GM12878 (cell line): ENCODE measurements around the gene SLC1A7. TPM values are rescaled to one million over a fixed set of nuclear protein-coding genes. Genes with fewer than 3 reads are reported as not detected.

ENCODE experiments used
- ATAC-seq: fragments of 200-7000 bp; cut with Tn5 transposase; 3 replicates; pipeline ENCODE4 v1.9.1; 2020; ENCODE audit warnings: mild to moderate bottlenecking, moderate library complexity
- BruUV-seq: library from RNA; stranded (reverse); fragments of 400-500 nt; replicated peaks from 2 replicates; lab custom pipeline; 2021; lab: Mats Ljungman, UMichigan
- CTCF ChIA-PET: fragments of 300-600 bp; sonication (Branson Sonifier 250); formaldehyde crosslinking; extraction: SDS; loops from one replicate; lab custom pipeline; 2021; ENCODE audit warnings: inconsistent platforms; lab: Yijun Ruan, JAX
- POLR2A ChIA-PET: fragments of 350-600 bp; formaldehyde crosslinking; extraction: SDS; loops from one replicate; lab custom pipeline; 2021; ENCODE audit warnings: inconsistent platforms; lab: Charles Lee
- RAD21 ChIA-PET: fragments of 300-600 bp; sonication (Branson Sonifier 250); formaldehyde crosslinking; loops from one replicate; lab custom pipeline; 2023; ENCODE audit warnings: antibody characterized with exemption; ENCODE audit not compliant: unreplicated experiment; lab: Charles Lee
- SMC1A ChIA-PET: fragments of 300-600 bp; sonication (Branson Sonifier 250); formaldehyde crosslinking; loops from one replicate; lab custom pipeline; 2023; ENCODE audit not compliant: unreplicated experiment, uncharacterized antibody; lab: Charles Lee
- DNase-seq: peaks from one replicate; pipeline ENCODE4 v3.0.0-alpha.2; 2011; ENCODE audit warnings: low read depth, low spot score
- FAIRE-seq: peaks from 3 replicates; lab custom pipeline; 2011; peaks lifted over from hg19 to GRCh38; lab: Jason Lieb, UNC
- H2AFZ ChIP-seq: 2 replicates; pipeline ENCODE4 v1.6.0; 2011; ENCODE audit warnings: low read depth, low read length, control low read depth; ENCODE audit not compliant: control insufficient read depth
- H3K27ac ChIP-seq: 2 replicates; pipeline ENCODE4 v1.5.1; 2011; ENCODE audit warnings: control low read depth; ENCODE audit not compliant: control insufficient read depth, insufficient read depth
- H3K27me3 ChIP-seq, 2 experiments: replicated peaks in 1 of 2; 2 replicates each; pipeline versions ENCODE4 v1.6.0 to v1.6.1; 2011; ENCODE audit warnings: low read length in 1 of 2; ENCODE audit not compliant: control insufficient read depth in 2 of 2, insufficient read depth in 2 of 2
- H3K36me3 ChIP-seq, 2 experiments: 2 replicates each; pipeline ENCODE4 v1.5.1; 2011; ENCODE audit warnings: low read length in 1 of 2; ENCODE audit not compliant: control insufficient read depth in 2 of 2, insufficient read depth in 2 of 2
- H3K4me1 ChIP-seq: 2 replicates; pipeline ENCODE4 v1.6.1; 2011; ENCODE audit warnings: mild to moderate bottlenecking, low read length, moderate library complexity, mixed read lengths; ENCODE audit not compliant: control insufficient read depth, insufficient read depth
- H3K4me2 ChIP-seq: 2 replicates; pipeline ENCODE4 v1.6.0; 2011; ENCODE audit warnings: control low read depth; ENCODE audit not compliant: control insufficient read depth, insufficient read depth
- H3K4me3 ChIP-seq: fragments of 200-600 bp; sonication (generic); 2 replicates; pipeline ENCODE4 v1.5.1; 2016
- H3K79me2 ChIP-seq: 2 replicates; pipeline ENCODE4 v1.6.0; 2011; ENCODE audit warnings: low read length; ENCODE audit not compliant: control insufficient read depth, insufficient read depth
- H3K9ac ChIP-seq: 2 replicates; pipeline ENCODE4 v1.8.0; 2011; ENCODE audit warnings: low read length, control low read depth, mixed read lengths; ENCODE audit not compliant: control insufficient read depth, insufficient read depth
- H3K9me3 ChIP-seq: replicated peaks from 3 replicates; pipeline ENCODE4 v1.5.1; 2011; ENCODE audit warnings: mild to moderate bottlenecking, low read length; ENCODE audit not compliant: control insufficient read depth, insufficient read depth
- H4K20me1 ChIP-seq: 2 replicates; pipeline ENCODE4 v1.6.0; 2011; ENCODE audit not compliant: control insufficient read depth, insufficient read depth
- CUX1 ChIP-seq: IDR thresholded peaks from 2 replicates; pipeline ENCODE4 v1.6.1; 2012; ENCODE audit warnings: improper control_type of control experiment, low read depth, low read length; ENCODE audit not compliant: insufficient replicate concordance
- RAD51 ChIP-seq: fragments of 450-650 bp; IDR thresholded peaks from 2 replicates; pipeline ENCODE4 v1.6.1; 2016; ENCODE audit warnings: moderate library complexity, mild to moderate bottlenecking, inconsistent platforms
- ZBTB40 ChIP-seq: fragments of 450-650 bp; IDR thresholded peaks from 2 replicates; pipeline ENCODE4 v1.6.1; 2016; ENCODE audit warnings: mild to moderate bottlenecking, moderate library complexity, borderline replicate concordance
- WGBS: methylation state at CpG from one replicate; pipeline ENCODE4 v1.1.6; 2016; ENCODE audit warnings: low lambda C conversion rate; ENCODE audit not compliant: insufficient replicate concordance, insufficient coverage; ENCODE audit errors: missing lambda C conversion rate; 5-methylcytosine and 5-hydroxymethylcytosine counted together
- in situ Hi-C: fragments of 300-500 bp; cut with MboI; formaldehyde crosslinking; loops from 9 replicates; pipeline ENCODE4 v1.14.3; 2018; ENCODE audit warnings: mixed read lengths
- intact Hi-C: fragments of 100-400 bp; cut with micrococcal nuclease; formaldehyde crosslinking; loops from one replicate; pipeline ENCODE4 v1.14.2; 2022; ENCODE audit not compliant: unreplicated experiment
- polyA plus RNA-seq, 11 experiments: library from polyadenylated mRNA; depleted of rRNA in 4 of 11; unstranded in 6 of 11; stranded (reverse) in 5 of 11; fragments of >200 nt; fragmentation: Nextera tagmentation in 4 of 11; fragmentation: Illumina TruSeq in 1 of 11; extraction: Ambion mirVana in 4 of 11; extraction: Trizol in 1 of 11; gene quantifications; 1 replicate in 1 of 11; 2 replicates in 10 of 11; pipeline versions ENCODE4 v1.2.1 to v1.2.3, GENCODE V29; 2011 to 2016; ENCODE audit warnings: inconsistent platforms in 2 of 11, missing spikeins in 2 of 11, low read depth in 1 of 11
- total RNA-seq, 4 experiments: library from RNA; depleted of rRNA in 3 of 4; stranded (reverse); fragments of >200 nt in 3 of 4; fragmentation: Illumina TruSeq in 1 of 4; extraction: Trizol in 1 of 4; gene quantifications; 2 replicates each; pipeline versions ENCODE4 v1.2.1 to v1.2.3, GENCODE V29; 2013 to 2021

The SLC1A7 gene
- total and polyA plus RNA-seq, 10 of the 15 experiments (the other 5 are each of a cell fraction or from before 2014, with no cell fraction given), result not detected

- no peaks in the 10 kb centered on the region; the same call in 2 of the 3 replicates for H3K9me3 ChIP-seq
- no peak for ATAC-seq
- ChIA-PET SMC1A (interaction anchor here (1.1 to 2.0 kb wide), 6 partner anchors 8 to 486 kb away, joined by 3 to 5 read pairs (median 4); no protein-coding TSS in a partner anchor), POLR2A (no interaction called here), CTCF (interaction anchor here (0.7 to 4.2 kb wide), 19 partner anchors 7 to 480 kb away, joined by 3 to 32 read pairs (median 4); no protein-coding TSS in a partner anchor), RAD21 (interaction anchor here (0.6 to 1.4 kb wide), 3 partner anchors 9 to 241 kb away, joined by 3 read pairs; no protein-coding TSS in a partner anchor)
- FAIRE-seq, result no peak
- no peaks in the 10 kb centered on the region for H3K79me2 ChIP-seq
- no TSS peak for BruUV-seq
- no peak overlapping the region for H3K9ac ChIP-seq
- intact Hi-C loops (no loop called here), in situ Hi-C loops (loop anchor here (25.0 kb wide), 1 partner anchor 271 kb away; the partner anchor contains the start of gene ECHDC2)
- H3K27ac ChIP-seq, result no peak overlapping the region
- no peak overlapping the region for H2AFZ ChIP-seq
- WGBS, result 3% methylated on average over 6 of the region's 6 CpGs
- DNase-seq, result no peak
- 0 out of 2 replicates have a peak, but pooled peaks have one; percentile 17 for TF ChIP-seq RAD51
- peak; percentile 72; the same call in 1 of the 2 replicates for TF ChIP-seq ZBTB40
- no peak for TF ChIP-seq CUX1
- H3K4me2 ChIP-seq, result no peak overlapping the region
- H4K20me1 ChIP-seq, result no peaks in the 10 kb centered on the region
- no peak overlapping the region for H3K4me3 ChIP-seq
- no peaks in the 10 kb centered on the region; a peak in 1 of 4 replicates for H3K27me3 ChIP-seq
- no peaks in the 10 kb centered on the region for H3K4me1 ChIP-seq
- H3K36me3 ChIP-seq, result no peaks in the 10 kb centered on the region
These were observed 40.9 kb upstream of the SLC1A7 start for GRCh38 chr1:53183095-53183990.
